GM20431 (cell line): ENCODE results near the gene RDM1.

Experiments used
- in situ Hi-C: fragments of 300-500 bp; cut with MseI, MboI; formaldehyde crosslinking; loops from one replicate; pipeline ENCODE4 v1.15.0; 2020; ENCODE audit warnings: low sequenced_read_pairs; ENCODE audit not compliant: unreplicated experiment

RDM1 gene

DNA sequence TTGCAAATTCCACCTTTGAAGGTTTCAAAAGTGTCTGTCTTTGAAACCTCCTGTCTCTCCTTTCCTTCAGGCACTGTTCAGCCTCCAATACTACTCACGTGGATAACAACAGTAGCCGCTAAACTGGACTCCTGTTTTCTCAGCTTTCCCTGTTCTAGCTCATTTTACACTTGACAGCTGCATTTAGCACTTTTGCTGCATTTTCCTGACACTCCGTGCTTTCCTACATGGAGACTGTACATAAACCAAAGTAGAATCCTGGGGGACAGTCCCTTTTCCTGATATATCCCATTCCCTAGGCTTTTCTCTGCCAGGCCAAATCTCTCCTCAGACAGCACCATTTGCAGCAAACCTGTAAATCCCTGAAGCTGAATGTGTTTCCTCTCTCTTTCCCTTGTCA is 54.0 kb downstream of the RDM1 start:
- in situ Hi-C loops = no loop called here

- in situ Hi-C loops = no loop called here
Observed at GRCh38 chr17:35875800-35876139, 54.8 kb downstream of the RDM1 start.

DNA sequence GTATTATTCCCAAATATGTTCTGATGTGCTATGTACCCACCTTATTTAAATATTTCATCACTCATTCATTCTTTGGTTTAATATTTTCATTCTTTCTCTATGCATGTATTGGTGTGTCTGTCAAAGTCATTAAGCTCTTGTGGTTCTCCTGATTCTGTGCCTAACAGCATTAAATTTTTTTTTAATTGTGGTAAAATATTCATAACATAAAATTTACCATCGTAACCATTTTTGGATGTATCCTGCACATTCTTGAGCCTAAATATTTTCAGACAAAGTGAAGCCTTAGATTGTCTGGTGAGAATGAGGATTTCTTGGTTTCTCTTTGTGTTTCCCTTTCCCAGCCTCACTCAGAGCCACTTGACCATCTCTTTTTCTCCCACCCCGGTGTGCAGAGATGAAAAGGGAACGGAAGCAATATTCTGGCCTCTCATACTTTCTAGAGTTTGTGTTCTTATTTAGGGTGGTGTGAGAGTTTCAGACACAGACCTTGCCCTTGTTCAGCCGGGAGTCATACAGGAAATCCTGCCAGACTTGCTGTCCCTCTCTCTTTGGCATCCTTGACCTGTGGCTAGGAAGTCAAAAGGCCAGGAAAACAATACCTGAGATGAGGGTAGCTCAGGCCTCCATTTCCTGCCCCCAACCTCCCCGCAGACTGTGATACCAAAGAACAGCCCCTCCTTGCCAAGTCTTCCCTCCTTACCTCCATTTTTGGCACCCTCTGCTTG is 55.3 kb downstream of the RDM1 start:
- in situ Hi-C loops = no loop called here

- in situ Hi-C loops = no loop called here
Observed at GRCh38 chr17:35872196-35872980, 58.2 kb downstream of the RDM1 start.

- in situ Hi-C loops = no loop called here
Observed at GRCh38 chr17:35870906-35871819, 59.4 kb downstream of the RDM1 start.

DNA sequence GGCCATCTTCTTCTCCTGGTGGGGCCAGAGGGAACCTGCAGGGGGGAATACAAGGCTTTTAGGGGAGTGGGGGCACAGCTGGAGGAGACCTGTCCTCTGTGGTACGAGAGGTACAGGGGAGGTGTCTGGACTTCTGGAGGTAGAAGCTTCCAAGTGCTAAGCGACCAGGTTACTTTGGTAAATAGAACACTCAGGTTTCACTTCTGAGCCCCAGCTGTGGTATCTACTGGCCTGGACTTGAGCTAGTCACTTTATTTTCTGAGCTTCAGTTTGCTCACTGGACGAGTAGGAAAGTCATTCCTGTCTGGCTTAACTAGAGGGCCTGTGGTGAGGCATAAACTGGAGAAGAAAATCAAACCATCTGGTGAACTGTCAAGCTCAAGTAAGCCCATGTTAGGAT is 61.8 kb downstream of the RDM1 start, which contains the start of gene HEATR9:
Gene HEATR9, minus strand, starts transcription at position 155 of the 400 bp plus-strand sequence. Its CDS starts 149 bp downstream, at position 6.
- in situ Hi-C loops = no loop called here
